HG03432 (cell line): Measurements from ENCODE around the gene GFOD1.

Experiments
- ATAC-seq: cut with Tn5 transposase; IDR thresholded peaks from one replicate; pipeline ENCODE4 v1.9.1; 2021; ENCODE audit warnings: mild to moderate bottlenecking, moderate library complexity; ENCODE audit not compliant: unreplicated experiment

GFOD1 gene, protein sequence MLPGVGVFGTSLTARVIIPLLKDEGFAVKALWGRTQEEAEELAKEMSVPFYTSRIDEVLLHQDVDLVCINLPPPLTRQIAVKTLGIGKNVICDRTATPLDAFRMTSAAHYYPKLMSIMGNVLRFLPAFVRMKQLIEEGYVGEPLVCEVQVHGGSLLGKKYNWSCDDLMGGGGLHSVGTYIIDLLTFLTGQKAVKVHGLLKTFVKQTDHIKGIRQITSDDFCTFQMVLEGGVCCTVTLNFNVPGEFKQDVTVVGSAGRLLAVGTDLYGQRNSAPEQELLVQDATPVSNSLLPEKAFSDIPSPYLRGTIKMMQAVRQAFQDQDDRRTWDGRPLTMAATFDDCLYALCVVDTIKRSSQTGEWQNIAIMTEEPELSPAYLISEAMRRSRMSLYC

GRCh38 chr6:13487122-13488014, at the start of gene GFOD1:
TSS of gene GFOD1 (minus strand) at chr6:13487600. CDS start at chr6:13486890, 710 bp downstream.
- peak; percentile 79 for ATAC-seq

GRCh38 chr6:13536796-13537526, 49.6 kb upstream of the GFOD1 start:
- no peak for ATAC-seq

- ATAC-seq, result no peak
These were observed 47.9 kb upstream of the GFOD1 start for GRCh38 chr6:13535306-13535705.

DNA sequence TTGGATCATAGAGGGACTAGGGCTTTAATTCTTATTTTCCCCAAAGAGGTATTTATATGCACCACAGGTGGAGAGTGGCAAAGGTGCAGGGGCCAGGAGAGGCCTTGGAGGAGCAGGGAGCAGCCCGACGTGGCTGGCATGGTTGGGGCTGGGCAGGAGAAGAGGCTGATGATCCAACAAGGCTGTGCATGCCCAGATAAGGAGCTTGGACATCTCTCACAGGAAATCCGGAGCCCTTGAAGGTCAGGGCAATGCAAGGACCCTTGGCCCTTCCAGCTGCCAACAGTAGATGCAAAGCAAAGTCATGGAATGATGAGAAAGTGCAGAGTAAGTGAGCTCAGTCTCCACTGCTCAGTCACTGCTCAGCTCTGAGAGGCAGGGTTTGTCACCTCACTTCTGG, 47.1 kb upstream of the GFOD1 start:
- no peak for ATAC-seq

GRCh38 chr6:13531956-13532355, 44.6 kb upstream of the GFOD1 start:
- ATAC-seq, result no peak

GRCh38 chr6:13528777-13529343, 41.5 kb upstream of the GFOD1 start:
- no peak for ATAC-seq

- ATAC-seq, result no peak
These were observed 40.8 kb upstream of the GFOD1 start for GRCh38 chr6:13528232-13528631.

GRCh38 chr6:13527671-13528056, 40.3 kb upstream of the GFOD1 start:
- ATAC-seq, result no peak

DNA sequence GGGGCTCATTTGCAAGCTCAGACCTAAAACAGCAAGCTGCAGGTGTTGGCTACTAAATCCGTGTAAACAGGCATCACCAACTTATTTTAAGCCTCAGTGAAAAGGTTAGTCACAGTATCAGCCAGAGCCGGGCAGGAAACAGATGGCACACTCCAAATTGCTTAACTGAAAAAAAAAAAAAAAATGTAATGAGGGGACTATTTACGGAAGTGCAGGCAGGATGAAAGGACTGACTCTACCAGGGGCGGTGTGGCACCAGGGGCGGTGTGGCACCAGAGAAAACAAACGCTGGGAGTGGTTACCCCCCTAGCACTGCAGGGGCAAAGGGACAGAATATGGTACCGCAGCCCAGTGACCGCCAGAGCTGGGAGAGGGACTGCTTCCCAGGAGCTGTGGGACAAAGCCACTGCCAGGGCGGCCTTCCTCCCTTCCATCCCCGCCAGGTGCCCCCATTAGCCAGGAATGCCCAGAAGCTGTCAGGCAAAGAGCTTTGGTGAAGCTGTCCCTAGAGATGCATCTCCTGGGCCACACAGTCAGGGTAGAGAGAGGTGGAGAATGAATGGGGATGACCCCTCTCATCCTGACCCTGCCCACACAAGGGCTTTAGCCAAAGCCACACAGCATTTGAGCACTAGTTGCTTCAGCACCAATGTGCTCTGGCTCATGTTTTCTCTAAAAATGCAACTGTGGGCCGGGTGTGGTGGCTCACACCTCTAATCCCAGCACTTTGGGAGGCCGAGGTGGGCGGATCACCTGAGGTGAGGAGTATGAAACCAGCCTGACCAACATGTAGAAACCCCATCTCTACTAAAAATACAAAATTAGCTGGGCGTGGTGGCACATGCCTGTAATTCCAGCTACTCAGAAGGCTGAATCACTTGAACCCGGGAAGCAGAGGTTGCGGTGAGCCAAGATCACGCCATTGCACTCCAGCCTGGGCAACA, 39.6 kb upstream of the GFOD1 start:
- ATAC-seq, result peak; percentile 93

- ATAC-seq, result no peak
These were observed 38.9 kb upstream of the GFOD1 start for GRCh38 chr6:13526357-13526726.

GRCh38 chr6:13524801-13525508, 37.6 kb upstream of the GFOD1 start:
- no peak for ATAC-seq

GRCh38 chr6:13523826-13524622, 36.6 kb upstream of the GFOD1 start:
- no peak for ATAC-seq

- no peak for ATAC-seq
These were observed 35.3 kb upstream of the GFOD1 start for GRCh38 chr6:13522656-13523055.

DNA sequence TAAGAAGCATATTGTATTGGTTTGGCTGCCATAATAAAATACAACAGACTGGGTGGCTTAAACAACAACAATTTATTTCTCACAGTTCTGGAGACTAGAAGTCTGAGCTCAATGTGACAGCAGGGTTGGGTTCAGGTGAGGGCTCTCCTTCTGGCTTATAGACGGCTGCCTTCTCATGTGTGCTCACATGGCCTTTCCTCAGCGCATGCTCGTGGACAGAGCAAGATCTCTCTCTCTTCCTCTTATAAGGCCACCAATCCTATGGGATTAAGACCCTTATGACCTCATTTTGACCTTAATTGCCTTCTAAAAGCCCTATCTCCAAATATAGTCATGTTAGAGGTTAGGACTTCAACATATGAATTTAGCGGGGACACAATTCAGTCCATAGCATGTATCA, 32.4 kb upstream of the GFOD1 start:
- no peak for ATAC-seq

DNA sequence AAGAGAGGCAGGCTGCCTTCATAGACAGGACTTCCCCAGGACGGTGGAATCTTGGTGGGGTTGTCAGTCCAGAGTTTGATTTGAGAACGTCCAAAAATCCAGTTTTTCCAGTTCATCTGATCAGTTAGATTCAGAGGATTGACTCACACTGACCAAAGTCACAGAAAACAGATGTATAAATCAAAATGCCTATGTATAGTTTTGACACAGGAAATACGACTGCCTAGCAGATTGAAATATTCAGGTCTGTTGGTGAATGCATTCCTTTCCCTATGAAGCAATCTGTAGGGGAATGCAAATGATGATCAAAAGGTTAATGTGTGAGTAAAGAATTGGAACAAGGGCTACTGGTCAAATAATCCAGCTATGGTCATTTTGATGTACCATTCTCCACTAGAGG, 29.7 kb upstream of the GFOD1 start:
- ATAC-seq, result no peak

DNA sequence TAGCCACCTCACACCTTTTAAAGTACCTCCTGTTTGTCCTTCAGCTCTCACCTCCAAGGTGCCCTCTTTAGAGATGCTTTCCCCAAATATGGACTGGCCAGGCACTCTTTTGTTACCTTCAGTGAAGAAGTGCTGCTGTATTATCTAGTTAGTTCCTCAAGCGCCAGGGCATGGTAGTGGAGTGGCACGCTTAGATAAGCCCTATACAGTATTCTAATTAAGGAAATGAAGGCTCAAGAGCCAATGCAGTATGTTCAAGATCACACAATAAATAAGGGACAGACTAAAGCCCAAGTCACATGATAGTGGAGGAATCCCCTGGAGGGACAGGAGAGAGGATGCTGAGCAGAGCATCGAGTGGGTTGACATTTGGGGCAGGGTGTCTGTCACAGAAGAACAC, 28.5 kb upstream of the GFOD1 start:
- no peak for ATAC-seq

DNA sequence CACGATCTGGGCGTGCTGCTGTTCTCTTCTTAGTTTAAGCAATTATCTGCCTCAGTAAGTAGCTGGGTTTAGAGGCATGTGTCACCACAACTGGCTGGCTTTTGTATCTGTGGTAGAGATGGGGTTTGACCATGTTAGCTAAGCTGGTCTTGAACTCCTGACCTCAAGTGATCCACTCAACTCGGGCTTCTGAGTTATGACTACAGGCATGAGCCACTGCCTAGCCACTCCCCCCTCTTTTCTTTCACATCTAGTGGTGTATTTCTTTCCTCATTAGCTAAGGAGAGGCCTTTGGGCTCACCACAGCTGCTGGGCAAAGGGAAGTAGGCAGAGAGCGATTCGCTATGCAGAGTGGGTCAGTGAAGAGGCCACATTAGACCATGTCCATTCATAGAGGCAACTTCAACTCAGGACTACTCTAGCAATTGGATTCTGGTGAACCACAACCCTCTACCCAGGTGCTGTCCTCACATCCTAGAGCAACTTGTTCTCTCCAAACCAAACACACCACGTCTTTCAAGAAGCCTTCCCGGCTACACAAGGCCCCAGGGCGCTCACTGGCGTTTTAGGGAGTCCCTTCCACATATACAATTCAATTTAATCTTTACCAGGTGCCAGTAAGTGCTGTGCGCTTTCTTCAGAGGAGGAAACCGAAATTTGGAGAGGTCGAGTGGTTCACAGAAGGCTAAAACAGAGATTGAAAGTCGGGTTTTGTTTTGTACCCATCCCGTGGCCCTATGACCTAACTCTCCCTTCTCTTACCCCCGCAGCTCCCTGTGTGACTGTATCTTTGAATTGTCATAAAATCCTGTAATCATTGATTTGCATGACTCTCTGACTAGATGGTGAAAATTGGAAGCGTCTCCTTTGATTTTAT, 26.5 kb upstream of the GFOD1 start:
- ATAC-seq, result no peak

DNA sequence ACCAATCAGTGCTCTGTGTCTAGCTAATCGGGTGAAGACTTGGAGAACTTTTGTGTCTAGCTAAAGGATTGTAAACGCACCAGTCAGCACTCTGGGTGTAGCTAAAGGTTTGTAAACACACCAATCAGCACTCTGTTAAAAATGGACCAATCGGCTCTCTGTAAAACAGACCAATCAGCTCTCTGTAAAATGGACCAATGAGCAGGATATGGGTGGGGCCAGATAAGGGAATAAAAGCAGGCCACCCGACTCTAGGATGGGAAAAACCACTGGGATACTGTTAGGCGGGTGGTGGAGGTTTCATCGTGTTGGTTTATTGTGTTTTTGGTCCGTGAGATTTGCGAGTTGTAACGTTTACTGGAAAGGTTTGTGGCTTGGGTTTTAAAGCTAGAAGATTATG, 25.5 kb upstream of the GFOD1 start:
- no peak for ATAC-seq
